BJ (cell line): ENCODE measurements around the gene GFOD2. TPM values are rescaled to one million over a fixed set of nuclear protein-coding genes. Genes with fewer than 3 reads are reported as not detected.

Experiments
- CTCF ChIA-PET: fragments of 350-600 bp; formaldehyde crosslinking; extraction: SDS; loops from one replicate; lab custom pipeline; 2021; ENCODE audit warnings: antibody characterized with exemption, inconsistent platforms; lab: Yijun Ruan, JAX
- POLR2A ChIA-PET: fragments of 300-600 bp; sonication (Branson Sonifier 250); formaldehyde crosslinking; extraction: SDS; loops from one replicate; lab custom pipeline; 2021; ENCODE audit warnings: antibody characterized with exemption; lab: Charles Lee
- DNase-seq: peaks from one replicate; pipeline ENCODE4 v3.0.0-alpha.2; 2011; ENCODE audit warnings: low read depth
- H3K27me3 ChIP-seq: 2 replicates; pipeline ENCODE4 v1.6.0; 2011; ENCODE audit warnings: low read length; ENCODE audit not compliant: control insufficient read depth, insufficient read depth
- H3K36me3 ChIP-seq: 2 replicates; pipeline ENCODE4 v1.5.1; 2011; ENCODE audit warnings: low read length; ENCODE audit not compliant: control insufficient read depth, insufficient read depth
- H3K4me3 ChIP-seq: 2 replicates; pipeline ENCODE4 v1.5.1; 2011; ENCODE audit warnings: low read depth, mild to moderate bottlenecking, control low read depth, low read length
- CTCF ChIP-seq: IDR thresholded peaks from 2 replicates; pipeline ENCODE4 v1.5.1; 2011; ENCODE audit warnings: low read depth, mild to moderate bottlenecking, control low read depth, inconsistent platforms, low read length, moderate library complexity; ENCODE audit not compliant: insufficient read depth
- polyA plus RNA-seq: library from polyadenylated mRNA; depleted of rRNA; stranded (reverse); fragments of >200 nt; gene quantifications from 2 replicates; pipeline ENCODE4 v1.2.3, GENCODE V29; 2011

GFOD2 gene
- polyA plus RNA-seq, 1 experiment, result 13.6 TPM

- H3K36me3 ChIP-seq, result peaks cover 5% of the 10 kb centered on the region
- H3K4me3 ChIP-seq, result no peak overlapping the region
- POLR2A ChIA-PET, result no interaction called here
- H3K27me3 ChIP-seq, result no peaks in the 10 kb centered on the region
- no peak for DNase-seq
- TF ChIP-seq CTCF, result no peak
- CTCF ChIA-PET, result interaction anchor here (1.3 kb wide), 1 partner anchor 122 kb away, joined by 3 read pairs; the partner anchor contains the start of gene TSNAXIP1
Measured at GRCh38 chr16:67685388-67686112, 33.6 kb downstream of the GFOD2 start.

GRCh38 chr16:67683767-67684166, 35.3 kb downstream of the GFOD2 start:
- no peaks in the 10 kb centered on the region for H3K27me3 ChIP-seq
- peaks cover 5% of the 10 kb centered on the region for H3K36me3 ChIP-seq
- ChIA-PET CTCF (interaction anchor here (1.1 to 4.1 kb wide), 3 partner anchors 11 to 357 kb away, joined by 3 to 33 read pairs (median 3); no protein-coding TSS in a partner anchor), POLR2A (no interaction called here)
- TF ChIP-seq CTCF, result no peak
- H3K4me3 ChIP-seq, result no peak overlapping the region
- no peak for DNase-seq

GRCh38 chr16:67679935-67680897, 38.9 kb downstream of the GFOD2 start:
- DNase-seq, result no peak
- Histone ChIP-seq H3K36me3 (peaks cover 4% of the 10 kb centered on the region), H3K27me3 (no peaks in the 10 kb centered on the region), H3K4me3 (no peak overlapping the region)
- ChIA-PET POLR2A (interaction anchor here (0.6 kb wide), 1 partner anchor 9 kb away, joined by 6 read pairs; no protein-coding TSS in a partner anchor), CTCF (interaction anchor here (1.3 to 4.1 kb wide), 3 partner anchors 7 to 135 kb away, joined by 4 to 33 read pairs (median 6); no protein-coding TSS in a partner anchor)
- no peak for TF ChIP-seq CTCF

GRCh38 chr16:67678354-67679023, 40.6 kb downstream of the GFOD2 start:
- H3K27me3 ChIP-seq, result no peaks in the 10 kb centered on the region
- CTCF ChIA-PET, result interaction anchor here (0.9 to 1.3 kb wide), 2 partner anchors 11 to 158 kb away, joined by 3 to 6 read pairs; no protein-coding TSS in a partner anchor
- DNase-seq, result no peak
- no peak overlapping the region for H3K4me3 ChIP-seq
- H3K36me3 ChIP-seq, result peaks cover 3% of the 10 kb centered on the region; the same call in 1 of the 2 replicates
- POLR2A ChIA-PET, result interaction anchor here (0.5 kb wide), 1 partner anchor 43 kb away, joined by 14 read pairs; no protein-coding TSS in a partner anchor
- no peak for TF ChIP-seq CTCF
